Liver (tissue), 9 donors: Measurements from ENCODE around the gene HDAC9. TPM values are rescaled to one million over a fixed set of nuclear protein-coding genes. Genes with fewer than 3 reads are reported as not detected.

ENCODE experiments used
- DNase-seq: peaks from one replicate; pipeline ENCODE4 v3.0.0-alpha.2; 2017; ENCODE audit warnings: low spot score
- H3K27ac ChIP-seq, 2 donors: one replicate each; pipeline ENCODE4 v1.7.0; 2013; ENCODE audit warnings: inconsistent platforms in 2 of 2, low read length in 2 of 2, control low read depth in 1 of 2, low read depth in 1 of 2, mild to moderate bottlenecking in 1 of 2
- H3K27me3 ChIP-seq, 4 donors: one replicate each; pipeline versions ENCODE4 v1.6.1 to v1.7.0; 2013; ENCODE audit warnings: low read length in 3 of 4, inconsistent platforms in 1 of 4, mild to moderate bottlenecking in 1 of 4, moderate library complexity in 1 of 4; ENCODE audit not compliant: control insufficient read depth in 4 of 4, insufficient read depth in 4 of 4
- H3K36me3 ChIP-seq, 4 donors: one replicate each; pipeline versions ENCODE4 v1.6.1 to v1.7.0; 2013; ENCODE audit warnings: low read length in 3 of 4, mild to moderate bottlenecking in 3 of 4, low read depth in 1 of 4, moderate library complexity in 1 of 4; ENCODE audit not compliant: control insufficient read depth in 4 of 4, insufficient read depth in 3 of 4
- H3K4me1 ChIP-seq, 4 donors: one replicate each; pipeline versions ENCODE4 v1.6.1 to v1.7.0; 2013; ENCODE audit warnings: low read length in 3 of 4, mild to moderate bottlenecking in 3 of 4, moderate library complexity in 1 of 4; ENCODE audit not compliant: control insufficient read depth in 4 of 4, insufficient read depth in 4 of 4
- H3K4me3 ChIP-seq, 3 donors: one replicate each; pipeline versions ENCODE4 v1.6.1 to v1.7.0; 2013; ENCODE audit warnings: low read length in 3 of 3, control low read depth in 1 of 3, low read depth in 1 of 3, mild to moderate bottlenecking in 1 of 3
- H3K9ac ChIP-seq, 2 donors: one replicate each; pipeline ENCODE4 v1.7.0; 2013; ENCODE audit warnings: low read length in 2 of 2, mild to moderate bottlenecking in 2 of 2, moderate library complexity in 2 of 2, control low read depth in 1 of 2, low read depth in 1 of 2
- H3K9me3 ChIP-seq, 4 donors: one replicate each; pipeline versions ENCODE4 v1.6.1 to v1.7.0; 2013; ENCODE audit warnings: low read length in 3 of 4; ENCODE audit not compliant: control insufficient read depth in 4 of 4
- EGR1 ChIP-seq, 2 donors: IDR thresholded peaks; 2 replicates each; pipeline ENCODE4 v1.6.1; 2016 to 2018; ENCODE audit warnings: antibody characterized with exemption in 2 of 2, low read depth in 2 of 2
- FOXA1 ChIP-seq: IDR thresholded peaks from 2 replicates; pipeline ENCODE4 v1.6.1; 2016; ENCODE audit warnings: antibody characterized with exemption
- GABPA ChIP-seq, 2 donors: IDR thresholded peaks in 1 of 2; conservative IDR thresholded peaks in 1 of 2; 2 replicates each; pipeline ENCODE4 v1.6.1; 2016; ENCODE audit warnings: antibody characterized with exemption in 2 of 2, mild to moderate bottlenecking in 1 of 2, moderate library complexity in 1 of 2
- HNF4A ChIP-seq, 2 donors: conservative IDR thresholded peaks; 2 replicates each; pipeline ENCODE4 v1.6.1; 2016; ENCODE audit warnings: antibody characterized with exemption in 2 of 2, mild to moderate bottlenecking in 2 of 2
- HNF4G ChIP-seq: IDR thresholded peaks from 2 replicates; pipeline ENCODE4 v1.6.1; 2016; ENCODE audit warnings: antibody characterized with exemption
- RAD21 ChIP-seq, 2 donors: IDR thresholded peaks; 2 replicates each; pipeline ENCODE4 v1.6.1; 2016; ENCODE audit warnings: antibody characterized with exemption in 2 of 2, mild to moderate bottlenecking in 2 of 2
- SP1 ChIP-seq: IDR thresholded peaks from 2 replicates; pipeline ENCODE4 v1.6.1; 2018; ENCODE audit warnings: antibody characterized with exemption, mild to moderate bottlenecking
- TAF1 ChIP-seq: conservative IDR thresholded peaks from 2 replicates; pipeline ENCODE4 v1.6.1; 2016; ENCODE audit warnings: antibody characterized with exemption, mild to moderate bottlenecking
- YY1 ChIP-seq: IDR thresholded peaks from 2 replicates; pipeline ENCODE4 v1.6.1; 2016; ENCODE audit warnings: antibody characterized with exemption, mild to moderate bottlenecking
- WGBS: extraction: QIAGEN DNeasy Blood & Tissue Kit; methylation state at CpG from one replicate; pipeline ENCODE4 v1.1.7; 2013; 5-methylcytosine and 5-hydroxymethylcytosine counted together
- polyA plus RNA-seq, 2 donors: library from polyadenylated mRNA; stranded (reverse) in 1 of 2; unstranded in 1 of 2; fragments of 200-250 nt in 1 of 2; fragments of >200 nt in 1 of 2; fragmentation: Nextera tagmentation in 1 of 2; extraction: Ambion mirVana in 1 of 2; gene quantifications; one replicate each; pipeline versions ENCODE4 v1.2.1 to v1.2.3, GENCODE V29; 2013 to 2015
- total RNA-seq, 2 donors: library from RNA; depleted of rRNA; stranded (reverse); fragments of >200 nt; gene quantifications; one replicate each; pipeline ENCODE4 v1.2.3, GENCODE V29; 2014
- TF ChIP-seq, protein P1 (sequence below): IDR thresholded peaks from 2 replicates; pipeline ENCODE4 v1.6.1; 2016; ENCODE audit warnings: antibody characterized with exemption
- TF ChIP-seq, protein P2 (sequence below): IDR thresholded peaks from 2 replicates; pipeline ENCODE4 v1.6.1; 2016; ENCODE audit warnings: antibody characterized with exemption
- TF ChIP-seq, protein P3 (sequence below): fragments of 150-350 bp; IDR thresholded peaks from 2 replicates; pipeline ENCODE4 v1.5.1; 2017; ENCODE audit warnings: improper control_type of control experiment, low read depth, low read length; ENCODE audit not compliant: missing input control
- TF ChIP-seq, protein P4 (sequence below): IDR thresholded peaks from 2 replicates; pipeline ENCODE4 v1.6.1; 2016; ENCODE audit warnings: antibody characterized with exemption, mild to moderate bottlenecking
- TF ChIP-seq, protein P5 (sequence below): IDR thresholded peaks from 2 replicates; pipeline ENCODE4 v1.6.1; 2016; ENCODE audit warnings: antibody characterized with exemption
- donor health status: healthy.
- donor health status: healthy.
- donor health status: healthy.
- donor health status: healthy.
- donor health status: healthy.

The HDAC9 gene
- total and polyA plus RNA-seq, 4 donors: 1.0 to 10.1 (median 2.3) TPM

DNA sequence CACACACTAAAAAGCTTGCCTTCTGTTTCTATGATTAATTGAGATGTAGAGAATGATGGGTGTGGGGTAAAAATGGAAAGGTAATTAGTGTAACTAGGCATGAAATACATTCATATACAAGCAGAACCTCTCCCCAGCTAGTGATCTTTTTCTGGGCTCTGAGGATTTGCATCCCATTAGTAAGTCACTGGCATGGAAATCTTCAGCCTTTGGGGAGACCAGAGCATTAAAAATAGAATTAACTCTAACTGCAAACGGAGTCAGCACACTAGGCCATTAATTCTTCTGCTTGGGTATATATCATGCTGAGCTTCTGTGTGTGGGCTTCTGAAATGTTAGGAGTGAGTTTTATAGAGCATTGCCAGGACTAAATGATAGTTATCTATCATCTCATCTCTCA is 128.9 kb downstream of the HDAC9 start:
- Histone ChIP-seq H3K4me1 (no peaks in the 10 kb centered on the region), H3K9me3 (no peaks in the 10 kb centered on the region), H3K4me3 (no peak overlapping the region), H3K9ac (no peak overlapping the region), H3K27me3 (peaks cover 0 to 2% (median 0%) of the 10 kb centered on the region in 4 donors), H3K36me3 (no peaks in the 10 kb centered on the region), H3K27ac (no peak overlapping the region)
- no peak for DNase-seq
- whole genome bisulfite sequencing: 59% methylated on average over 1 of the region's 1 CpG
- no peak for TF ChIP-seq GABPA (IDR thresholded peaks at IDR 0.05 in 1 of 2, conservative IDR thresholded peaks at IDR 0.05 in 1 of 2)
- TF ChIP-seq, protein P1, sequence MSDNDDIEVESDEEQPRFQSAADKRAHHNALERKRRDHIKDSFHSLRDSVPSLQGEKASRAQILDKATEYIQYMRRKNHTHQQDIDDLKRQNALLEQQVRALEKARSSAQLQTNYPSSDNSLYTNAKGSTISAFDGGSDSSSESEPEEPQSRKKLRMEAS: no peak
- no peak for TF ChIP-seq HNF4G

DNA sequence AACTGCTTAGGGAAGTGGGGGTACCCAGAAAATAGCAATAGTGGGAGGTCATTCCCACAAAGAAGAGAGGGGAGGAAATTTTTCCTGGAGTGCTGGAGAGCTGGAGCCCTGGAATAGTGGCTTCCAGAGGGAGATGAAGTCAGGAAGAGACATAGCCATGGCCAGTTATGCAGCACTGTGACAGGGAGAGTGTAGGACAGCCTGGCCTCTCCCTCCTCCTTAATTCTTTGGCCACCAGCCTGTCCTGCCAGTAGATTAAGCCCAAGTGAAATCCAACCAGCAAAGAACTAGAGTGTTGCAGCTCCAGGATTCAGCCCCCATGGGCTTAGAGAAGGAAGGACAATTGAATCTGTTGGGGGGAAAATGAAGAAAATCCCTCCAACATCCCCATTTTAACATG is 130.5 kb downstream of the HDAC9 start:
- Histone ChIP-seq H3K36me3 (no peaks in the 10 kb centered on the region), H3K4me3 (no peak overlapping the region), H3K27ac (no peak overlapping the region), H3K4me1 (no peaks in the 10 kb centered on the region), H3K27me3 (peaks cover 0 to 2% (median 0%) of the 10 kb centered on the region in 4 donors), H3K9ac (no peak overlapping the region), H3K9me3 (no peaks in the 10 kb centered on the region)
- DNase-seq: no peak
- no peak for TF ChIP-seq FOXA1
- TF ChIP-seq YY1: no peak
- TF ChIP-seq, protein P2, sequence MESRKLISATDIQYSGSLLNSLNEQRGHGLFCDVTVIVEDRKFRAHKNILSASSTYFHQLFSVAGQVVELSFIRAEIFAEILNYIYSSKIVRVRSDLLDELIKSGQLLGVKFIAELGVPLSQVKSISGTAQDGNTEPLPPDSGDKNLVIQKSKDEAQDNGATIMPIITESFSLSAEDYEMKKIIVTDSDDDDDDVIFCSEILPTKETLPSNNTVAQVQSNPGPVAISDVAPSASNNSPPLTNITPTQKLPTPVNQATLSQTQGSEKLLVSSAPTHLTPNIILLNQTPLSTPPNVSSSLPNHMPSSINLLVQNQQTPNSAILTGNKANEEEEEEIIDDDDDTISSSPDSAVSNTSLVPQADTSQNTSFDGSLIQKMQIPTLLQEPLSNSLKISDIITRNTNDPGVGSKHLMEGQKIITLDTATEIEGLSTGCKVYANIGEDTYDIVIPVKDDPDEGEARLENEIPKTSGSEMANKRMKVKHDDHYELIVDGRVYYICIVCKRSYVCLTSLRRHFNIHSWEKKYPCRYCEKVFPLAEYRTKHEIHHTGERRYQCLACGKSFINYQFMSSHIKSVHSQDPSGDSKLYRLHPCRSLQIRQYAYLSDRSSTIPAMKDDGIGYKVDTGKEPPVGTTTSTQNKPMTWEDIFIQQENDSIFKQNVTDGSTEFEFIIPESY: no peak
- no peak for TF ChIP-seq EGR1 (IDR thresholded peaks at IDR 0.05; ENCODE audit: low read depth in 2 of 2)
- no peak for TF ChIP-seq GABPA (IDR thresholded peaks at IDR 0.05 in 1 of 2, conservative IDR thresholded peaks at IDR 0.05 in 1 of 2)
- TF ChIP-seq, protein P1: no peak
- TF ChIP-seq, protein P3, sequence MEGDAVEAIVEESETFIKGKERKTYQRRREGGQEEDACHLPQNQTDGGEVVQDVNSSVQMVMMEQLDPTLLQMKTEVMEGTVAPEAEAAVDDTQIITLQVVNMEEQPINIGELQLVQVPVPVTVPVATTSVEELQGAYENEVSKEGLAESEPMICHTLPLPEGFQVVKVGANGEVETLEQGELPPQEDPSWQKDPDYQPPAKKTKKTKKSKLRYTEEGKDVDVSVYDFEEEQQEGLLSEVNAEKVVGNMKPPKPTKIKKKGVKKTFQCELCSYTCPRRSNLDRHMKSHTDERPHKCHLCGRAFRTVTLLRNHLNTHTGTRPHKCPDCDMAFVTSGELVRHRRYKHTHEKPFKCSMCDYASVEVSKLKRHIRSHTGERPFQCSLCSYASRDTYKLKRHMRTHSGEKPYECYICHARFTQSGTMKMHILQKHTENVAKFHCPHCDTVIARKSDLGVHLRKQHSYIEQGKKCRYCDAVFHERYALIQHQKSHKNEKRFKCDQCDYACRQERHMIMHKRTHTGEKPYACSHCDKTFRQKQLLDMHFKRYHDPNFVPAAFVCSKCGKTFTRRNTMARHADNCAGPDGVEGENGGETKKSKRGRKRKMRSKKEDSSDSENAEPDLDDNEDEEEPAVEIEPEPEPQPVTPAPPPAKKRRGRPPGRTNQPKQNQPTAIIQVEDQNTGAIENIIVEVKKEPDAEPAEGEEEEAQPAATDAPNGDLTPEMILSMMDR: no peak
- TF ChIP-seq, protein P4, sequence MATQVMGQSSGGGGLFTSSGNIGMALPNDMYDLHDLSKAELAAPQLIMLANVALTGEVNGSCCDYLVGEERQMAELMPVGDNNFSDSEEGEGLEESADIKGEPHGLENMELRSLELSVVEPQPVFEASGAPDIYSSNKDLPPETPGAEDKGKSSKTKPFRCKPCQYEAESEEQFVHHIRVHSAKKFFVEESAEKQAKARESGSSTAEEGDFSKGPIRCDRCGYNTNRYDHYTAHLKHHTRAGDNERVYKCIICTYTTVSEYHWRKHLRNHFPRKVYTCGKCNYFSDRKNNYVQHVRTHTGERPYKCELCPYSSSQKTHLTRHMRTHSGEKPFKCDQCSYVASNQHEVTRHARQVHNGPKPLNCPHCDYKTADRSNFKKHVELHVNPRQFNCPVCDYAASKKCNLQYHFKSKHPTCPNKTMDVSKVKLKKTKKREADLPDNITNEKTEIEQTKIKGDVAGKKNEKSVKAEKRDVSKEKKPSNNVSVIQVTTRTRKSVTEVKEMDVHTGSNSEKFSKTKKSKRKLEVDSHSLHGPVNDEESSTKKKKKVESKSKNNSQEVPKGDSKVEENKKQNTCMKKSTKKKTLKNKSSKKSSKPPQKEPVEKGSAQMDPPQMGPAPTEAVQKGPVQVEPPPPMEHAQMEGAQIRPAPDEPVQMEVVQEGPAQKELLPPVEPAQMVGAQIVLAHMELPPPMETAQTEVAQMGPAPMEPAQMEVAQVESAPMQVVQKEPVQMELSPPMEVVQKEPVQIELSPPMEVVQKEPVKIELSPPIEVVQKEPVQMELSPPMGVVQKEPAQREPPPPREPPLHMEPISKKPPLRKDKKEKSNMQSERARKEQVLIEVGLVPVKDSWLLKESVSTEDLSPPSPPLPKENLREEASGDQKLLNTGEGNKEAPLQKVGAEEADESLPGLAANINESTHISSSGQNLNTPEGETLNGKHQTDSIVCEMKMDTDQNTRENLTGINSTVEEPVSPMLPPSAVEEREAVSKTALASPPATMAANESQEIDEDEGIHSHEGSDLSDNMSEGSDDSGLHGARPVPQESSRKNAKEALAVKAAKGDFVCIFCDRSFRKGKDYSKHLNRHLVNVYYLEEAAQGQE: no peak
- TF ChIP-seq RAD21 (IDR thresholded peaks at IDR 0.05): no peak
- TF ChIP-seq SP1: no peak
- no peak for TF ChIP-seq HNF4A (conservative IDR thresholded peaks at IDR 0.05)
- no peak for TF ChIP-seq HNF4G
- no peak for TF ChIP-seq TAF1
- TF ChIP-seq, protein P5, sequence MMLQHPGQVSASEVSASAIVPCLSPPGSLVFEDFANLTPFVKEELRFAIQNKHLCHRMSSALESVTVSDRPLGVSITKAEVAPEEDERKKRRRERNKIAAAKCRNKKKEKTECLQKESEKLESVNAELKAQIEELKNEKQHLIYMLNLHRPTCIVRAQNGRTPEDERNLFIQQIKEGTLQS: no peak
